SK-N-SH treated with all-trans-retinoic acid at 6 μM for 48 hours (cell line): ENCODE measurements around the gene CDR2L.

Experiments used
- ARNTL ChIP-seq: fragments of 450-650 bp; formaldehyde crosslinking; IDR thresholded peaks from 2 replicates; pipeline ENCODE4 v1.5.0; 2020; ENCODE audit warnings: low read depth, mild to moderate bottlenecking, moderate library complexity, borderline replicate concordance
- ESRRG ChIP-seq: fragments of 250-450 bp; sonication (Bioruptor Pico); IDR thresholded peaks from 2 replicates; pipeline ENCODE4 v1.6.1; 2021; ENCODE audit warnings: mild to moderate bottlenecking
- RARB ChIP-seq: fragments of 250-450 bp; sonication (Bioruptor Pico); IDR thresholded peaks from 2 replicates; pipeline ENCODE4 v1.8.0; 2021; ENCODE audit warnings: mild to moderate bottlenecking, moderate library complexity
- TOX ChIP-seq: fragments of 250-450 bp; sonication (Bioruptor Pico); IDR thresholded peaks from 2 replicates; pipeline ENCODE4 v1.8.0; 2021; ENCODE audit warnings: mild to moderate bottlenecking, moderate library complexity, borderline replicate concordance
- ZC3H10 ChIP-seq: fragments of 250-450 bp; sonication (Bioruptor Pico); IDR thresholded peaks from 2 replicates; pipeline ENCODE4 v1.5.1; 2021; ENCODE audit warnings: mild to moderate bottlenecking, moderate library complexity
- ZFP30 ChIP-seq: fragments of 450-650 bp; formaldehyde crosslinking; IDR thresholded peaks from 2 replicates; pipeline ENCODE4 v1.5.0; 2022; ENCODE audit warnings: mild to moderate bottlenecking, moderate library complexity
- TF ChIP-seq, protein P1 (sequence below): fragments of 250-450 bp; sonication (Bioruptor Pico); IDR thresholded peaks from 2 replicates; pipeline ENCODE4 v1.5.1; 2021; ENCODE audit warnings: mild to moderate bottlenecking, moderate library complexity
- TF ChIP-seq, protein P2 (sequence below): fragments of 250-450 bp; sonication (Bioruptor Pico); IDR thresholded peaks from 2 replicates; pipeline ENCODE4 v1.5.1; 2020; ENCODE audit warnings: low read depth, mild to moderate bottlenecking, moderate library complexity
- TF ChIP-seq, protein P3 (sequence below): fragments of 250-450 bp; sonication (Bioruptor Pico); IDR thresholded peaks from 2 replicates; pipeline ENCODE4 v1.5.0; 2020; ENCODE audit warnings: mild to moderate bottlenecking, moderate library complexity
- TF ChIP-seq, protein P4 (sequence below): fragments of 250-450 bp; sonication (Bioruptor Pico); IDR thresholded peaks from 2 replicates; pipeline ENCODE4 v1.8.0; 2020; ENCODE audit warnings: mild to moderate bottlenecking, moderate library complexity, borderline replicate concordance
- TF ChIP-seq, protein P5 (sequence below): fragments of 250-450 bp; sonication (Bioruptor Pico); IDR thresholded peaks from 2 replicates; pipeline ENCODE4 v1.8.0; 2021; ENCODE audit warnings: low read depth, mild to moderate bottlenecking, moderate library complexity, borderline replicate concordance

DNA sequence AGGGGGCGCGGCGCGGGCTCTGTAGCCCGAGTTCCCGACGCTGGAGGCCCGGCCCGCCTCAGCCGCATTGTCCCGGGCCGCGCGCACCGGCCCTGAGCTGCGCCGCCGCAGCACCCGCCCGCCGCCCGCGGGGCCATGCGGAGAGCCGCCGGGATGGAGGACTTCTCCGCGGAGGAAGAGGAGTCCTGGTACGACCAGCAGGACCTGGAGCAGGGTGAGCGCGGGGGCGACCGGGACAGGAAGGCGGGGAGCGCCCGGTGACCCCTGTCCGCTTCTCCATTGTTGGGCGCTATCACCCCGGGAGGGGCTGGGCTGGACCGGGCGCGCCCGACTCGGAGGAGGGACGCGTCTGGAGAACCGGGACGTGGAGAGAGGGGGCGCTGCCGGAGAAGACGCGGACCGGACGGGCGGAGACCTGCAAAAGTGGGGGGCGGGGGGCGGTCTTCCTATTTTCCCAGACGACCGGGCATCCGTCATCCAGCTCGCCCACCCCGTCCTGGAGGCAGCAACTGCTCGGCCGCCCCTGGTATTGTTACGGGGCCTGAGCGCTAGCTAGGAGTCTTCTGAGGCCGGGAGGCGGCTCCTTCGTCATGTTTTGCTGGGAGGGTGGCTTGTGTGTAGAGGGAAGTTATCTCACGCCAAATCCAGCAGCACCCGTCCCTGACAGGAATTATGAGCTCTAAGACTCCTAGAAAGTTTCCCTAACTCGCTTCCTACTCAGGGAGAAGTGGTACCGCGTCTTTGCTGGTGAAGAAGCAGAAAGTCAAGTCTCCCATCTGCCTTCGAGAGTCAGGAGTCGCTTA is 678 bp downstream of the CDR2L start:
- TF ChIP-seq ARNTL (CRISPR knock-in tag) (no peak), ZC3H10 (CRISPR knock-in tag) (no peak), ESRRG (CRISPR knock-in tag) (no peak), TOX (CRISPR knock-in tag) (no peak), RARB (CRISPR knock-in tag) (no peak), ZFP30 (CRISPR knock-in tag) (no peak)
- TF ChIP-seq, protein P1, sequence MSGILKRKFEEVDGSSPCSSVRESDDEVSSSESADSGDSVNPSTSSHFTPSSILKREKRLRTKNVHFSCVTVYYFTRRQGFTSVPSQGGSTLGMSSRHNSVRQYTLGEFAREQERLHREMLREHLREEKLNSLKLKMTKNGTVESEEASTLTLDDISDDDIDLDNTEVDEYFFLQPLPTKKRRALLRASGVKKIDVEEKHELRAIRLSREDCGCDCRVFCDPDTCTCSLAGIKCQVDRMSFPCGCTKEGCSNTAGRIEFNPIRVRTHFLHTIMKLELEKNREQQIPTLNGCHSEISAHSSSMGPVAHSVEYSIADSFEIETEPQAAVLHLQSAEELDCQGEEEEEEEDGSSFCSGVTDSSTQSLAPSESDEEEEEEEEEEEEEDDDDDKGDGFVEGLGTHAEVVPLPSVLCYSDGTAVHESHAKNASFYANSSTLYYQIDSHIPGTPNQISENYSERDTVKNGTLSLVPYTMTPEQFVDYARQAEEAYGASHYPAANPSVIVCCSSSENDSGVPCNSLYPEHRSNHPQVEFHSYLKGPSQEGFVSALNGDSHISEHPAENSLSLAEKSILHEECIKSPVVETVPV (CRISPR knock-in tag) = no peak
- TF ChIP-seq, protein P2, sequence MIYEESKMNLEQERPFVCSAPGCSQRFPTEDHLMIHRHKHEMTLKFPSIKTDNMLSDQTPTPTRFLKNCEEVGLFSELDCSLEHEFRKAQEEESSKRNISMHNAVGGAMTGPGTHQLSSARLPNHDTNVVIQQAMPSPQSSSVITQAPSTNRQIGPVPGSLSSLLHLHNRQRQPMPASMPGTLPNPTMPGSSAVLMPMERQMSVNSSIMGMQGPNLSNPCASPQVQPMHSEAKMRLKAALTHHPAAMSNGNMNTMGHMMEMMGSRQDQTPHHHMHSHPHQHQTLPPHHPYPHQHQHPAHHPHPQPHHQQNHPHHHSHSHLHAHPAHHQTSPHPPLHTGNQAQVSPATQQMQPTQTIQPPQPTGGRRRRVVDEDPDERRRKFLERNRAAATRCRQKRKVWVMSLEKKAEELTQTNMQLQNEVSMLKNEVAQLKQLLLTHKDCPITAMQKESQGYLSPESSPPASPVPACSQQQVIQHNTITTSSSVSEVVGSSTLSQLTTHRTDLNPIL = no peak
- TF ChIP-seq, protein P3, sequence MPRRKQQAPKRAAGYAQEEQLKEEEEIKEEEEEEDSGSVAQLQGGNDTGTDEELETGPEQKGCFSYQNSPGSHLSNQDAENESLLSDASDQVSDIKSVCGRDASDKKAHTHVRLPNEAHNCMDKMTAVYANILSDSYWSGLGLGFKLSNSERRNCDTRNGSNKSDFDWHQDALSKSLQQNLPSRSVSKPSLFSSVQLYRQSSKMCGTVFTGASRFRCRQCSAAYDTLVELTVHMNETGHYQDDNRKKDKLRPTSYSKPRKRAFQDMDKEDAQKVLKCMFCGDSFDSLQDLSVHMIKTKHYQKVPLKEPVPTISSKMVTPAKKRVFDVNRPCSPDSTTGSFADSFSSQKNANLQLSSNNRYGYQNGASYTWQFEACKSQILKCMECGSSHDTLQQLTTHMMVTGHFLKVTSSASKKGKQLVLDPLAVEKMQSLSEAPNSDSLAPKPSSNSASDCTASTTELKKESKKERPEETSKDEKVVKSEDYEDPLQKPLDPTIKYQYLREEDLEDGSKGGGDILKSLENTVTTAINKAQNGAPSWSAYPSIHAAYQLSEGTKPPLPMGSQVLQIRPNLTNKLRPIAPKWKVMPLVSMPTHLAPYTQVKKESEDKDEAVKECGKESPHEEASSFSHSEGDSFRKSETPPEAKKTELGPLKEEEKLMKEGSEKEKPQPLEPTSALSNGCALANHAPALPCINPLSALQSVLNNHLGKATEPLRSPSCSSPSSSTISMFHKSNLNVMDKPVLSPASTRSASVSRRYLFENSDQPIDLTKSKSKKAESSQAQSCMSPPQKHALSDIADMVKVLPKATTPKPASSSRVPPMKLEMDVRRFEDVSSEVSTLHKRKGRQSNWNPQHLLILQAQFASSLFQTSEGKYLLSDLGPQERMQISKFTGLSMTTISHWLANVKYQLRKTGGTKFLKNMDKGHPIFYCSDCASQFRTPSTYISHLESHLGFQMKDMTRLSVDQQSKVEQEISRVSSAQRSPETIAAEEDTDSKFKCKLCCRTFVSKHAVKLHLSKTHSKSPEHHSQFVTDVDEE (CRISPR knock-in tag) = 0 out of 2 replicates have a peak, but pooled peaks have one; percentile 2
- TF ChIP-seq, protein P4, sequence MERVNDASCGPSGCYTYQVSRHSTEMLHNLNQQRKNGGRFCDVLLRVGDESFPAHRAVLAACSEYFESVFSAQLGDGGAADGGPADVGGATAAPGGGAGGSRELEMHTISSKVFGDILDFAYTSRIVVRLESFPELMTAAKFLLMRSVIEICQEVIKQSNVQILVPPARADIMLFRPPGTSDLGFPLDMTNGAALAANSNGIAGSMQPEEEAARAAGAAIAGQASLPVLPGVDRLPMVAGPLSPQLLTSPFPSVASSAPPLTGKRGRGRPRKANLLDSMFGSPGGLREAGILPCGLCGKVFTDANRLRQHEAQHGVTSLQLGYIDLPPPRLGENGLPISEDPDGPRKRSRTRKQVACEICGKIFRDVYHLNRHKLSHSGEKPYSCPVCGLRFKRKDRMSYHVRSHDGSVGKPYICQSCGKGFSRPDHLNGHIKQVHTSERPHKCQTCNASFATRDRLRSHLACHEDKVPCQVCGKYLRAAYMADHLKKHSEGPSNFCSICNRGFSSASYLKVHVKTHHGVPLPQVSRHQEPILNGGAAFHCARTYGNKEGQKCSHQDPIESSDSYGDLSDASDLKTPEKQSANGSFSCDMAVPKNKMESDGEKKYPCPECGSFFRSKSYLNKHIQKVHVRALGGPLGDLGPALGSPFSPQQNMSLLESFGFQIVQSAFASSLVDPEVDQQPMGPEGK (CRISPR knock-in tag) = peak; percentile 84; the same call in 1 of the 2 replicates
- TF ChIP-seq, protein P5, sequence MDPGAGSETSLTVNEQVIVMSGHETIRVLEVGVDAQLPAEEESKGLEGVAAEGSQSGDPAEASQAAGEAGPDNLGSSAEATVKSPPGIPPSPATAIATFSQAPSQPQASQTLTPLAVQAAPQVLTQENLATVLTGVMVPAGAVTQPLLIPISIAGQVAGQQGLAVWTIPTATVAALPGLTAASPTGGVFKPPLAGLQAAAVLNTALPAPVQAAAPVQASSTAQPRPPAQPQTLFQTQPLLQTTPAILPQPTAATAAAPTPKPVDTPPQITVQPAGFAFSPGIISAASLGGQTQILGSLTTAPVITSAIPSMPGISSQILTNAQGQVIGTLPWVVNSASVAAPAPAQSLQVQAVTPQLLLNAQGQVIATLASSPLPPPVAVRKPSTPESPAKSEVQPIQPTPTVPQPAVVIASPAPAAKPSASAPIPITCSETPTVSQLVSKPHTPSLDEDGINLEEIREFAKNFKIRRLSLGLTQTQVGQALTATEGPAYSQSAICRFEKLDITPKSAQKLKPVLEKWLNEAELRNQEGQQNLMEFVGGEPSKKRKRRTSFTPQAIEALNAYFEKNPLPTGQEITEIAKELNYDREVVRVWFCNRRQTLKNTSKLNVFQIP (CRISPR knock-in tag) = no peak
